Hepatocyte (in vitro differentiated cells): ENCODE data around the gene SMKR1. TPM values are rescaled to one million over a fixed set of nuclear protein-coding genes. Genes with fewer than 3 reads are reported as not detected.
"Not testable (repeated sequence)": the region's sequence is repeated elsewhere in the genome, so short reads cannot be mapped to it uniquely, and the experiment has no call there.

Experiments used
- DNase-seq: peaks from one replicate; pipeline ENCODE4 v3.0.0-alpha.2; 2016; ENCODE audit warnings: low spot score
- H2AFZ ChIP-seq: fragments of 200-600 bp; sonication (generic); 2 replicates; pipeline ENCODE4 v1.6.0; 2016; ENCODE audit warnings: antibody characterized with exemption, mild to moderate bottlenecking
- H3K27ac ChIP-seq: fragments of 200-600 bp; sonication (generic); 2 replicates; pipeline ENCODE4 v1.5.1; 2016; ENCODE audit warnings: mild to moderate bottlenecking
- H3K27me3 ChIP-seq: fragments of 200-600 bp; sonication (generic); 2 replicates; pipeline ENCODE4 v1.6.1; 2016
- H3K36me3 ChIP-seq: fragments of 200-600 bp; sonication (generic); replicated peaks from 2 replicates; pipeline ENCODE4 v1.5.1; 2016; ENCODE audit warnings: low read depth; ENCODE audit not compliant: insufficient read depth
- H3K4me1 ChIP-seq: fragments of 200-600 bp; sonication (generic); 2 replicates; pipeline ENCODE4 v1.5.1; 2016; ENCODE audit warnings: mild to moderate bottlenecking, moderate library complexity; ENCODE audit not compliant: insufficient read depth
- H3K4me2 ChIP-seq: fragments of 200-600 bp; sonication (generic); 2 replicates; pipeline ENCODE4 v1.6.0; 2016
- H3K4me3 ChIP-seq: fragments of 200-600 bp; sonication (generic); 2 replicates; pipeline ENCODE4 v1.5.1; 2016; ENCODE audit warnings: mild to moderate bottlenecking
- H3K79me2 ChIP-seq: fragments of 200-600 bp; sonication (generic); 2 replicates; pipeline ENCODE4 v1.6.0; 2017; ENCODE audit warnings: mild to moderate bottlenecking
- H3K9me2 ChIP-seq: fragments of 200-600 bp; sonication (generic); replicated peaks from 2 replicates; pipeline ENCODE4 v1.6.0; 2017; ENCODE audit warnings: mild to moderate bottlenecking; ENCODE audit not compliant: insufficient read depth
- H3K9me3 ChIP-seq: fragments of 200-600 bp; sonication (generic); 2 replicates; pipeline ENCODE4 v1.5.1; 2016; ENCODE audit warnings: low read depth, mild to moderate bottlenecking
- H4K20me1 ChIP-seq: fragments of 200-600 bp; sonication (generic); 2 replicates; pipeline ENCODE4 v1.6.0; 2016; ENCODE audit warnings: mild to moderate bottlenecking; ENCODE audit not compliant: insufficient read depth, poor library complexity, severe bottlenecking
- EZH2 ChIP-seq: fragments of 200-600 bp; sonication (generic); IDR thresholded peaks from 2 replicates; pipeline ENCODE4 v1.6.1; 2016; ENCODE audit warnings: antibody characterized with exemption, mild to moderate bottlenecking, borderline replicate concordance
- EZH2phosphoT487 ChIP-seq: fragments of 200-600 bp; sonication (generic); IDR thresholded peaks from one replicate; pipeline ENCODE4 v1.6.1; 2018; ENCODE audit warnings: antibody characterized with exemption, mild to moderate bottlenecking, low read depth, moderate library complexity; ENCODE audit not compliant: unreplicated experiment, severe bottlenecking
- WGBS: methylation state at CpG from one replicate; pipeline ENCODE4 v1.1.6; 2016; ENCODE audit warnings: low lambda C conversion rate; ENCODE audit errors: missing lambda C conversion rate; 5-methylcytosine and 5-hydroxymethylcytosine counted together
- polyA plus RNA-seq: library from polyadenylated mRNA; unstranded; fragments of >200 nt; fragmentation: Nextera tagmentation; extraction: Ambion mirVana; gene quantifications from 2 replicates; pipeline ENCODE4 v1.2.1, GENCODE V29; 2016
- total RNA-seq: library from RNA; depleted of rRNA; stranded (reverse); fragments of >200 nt; gene quantifications from 2 replicates; pipeline ENCODE4 v1.2.3, GENCODE V29; 2014
- TF ChIP-seq, protein P1 (sequence below): fragments of 200-600 bp; sonication (generic); IDR thresholded peaks from 2 replicates; pipeline ENCODE4 v1.5.1; 2016; ENCODE audit warnings: antibody characterized with exemption, mild to moderate bottlenecking; ENCODE audit not compliant: poor library complexity

The SMKR1 gene
- total and polyA plus RNA-seq, 2 experiments from 2014 or later: 0.37 TPM; not detected in 1

DNA sequence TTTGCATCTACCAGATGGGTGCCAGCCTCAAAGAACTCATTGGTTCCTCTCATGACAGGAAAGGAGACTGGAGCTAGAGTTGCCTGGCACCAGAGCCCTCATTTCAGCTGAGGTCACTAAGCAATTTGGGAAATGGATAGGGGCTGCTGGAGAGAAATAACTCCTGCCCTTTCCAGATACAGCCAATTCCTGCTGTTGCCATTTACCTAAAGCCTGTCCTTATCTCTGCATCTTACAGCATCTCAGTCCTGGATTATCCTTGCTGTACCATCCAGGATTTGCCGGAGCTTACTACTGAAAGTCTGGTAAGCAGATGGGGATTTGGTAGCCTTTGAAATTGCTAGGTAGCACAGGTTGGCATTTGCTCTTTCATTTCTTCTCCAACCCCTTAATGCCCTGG lies 31.9 kb upstream of the SMKR1 start:
- 55% methylated on average over 1 of the region's 1 CpG for WGBS
- DNase-seq: no peak
- Histone ChIP-seq H3K79me2 (no peaks in the 10 kb centered on the region), H4K20me1 (no peaks in the 10 kb centered on the region), H3K4me3 (no peak overlapping the region), H3K9me2 (no peaks in the 10 kb centered on the region), H3K27me3 (no peaks in the 10 kb centered on the region), H2AFZ (no peak overlapping the region), H3K9me3 (no peaks in the 10 kb centered on the region), H3K4me1 (no peaks in the 10 kb centered on the region), H3K27ac (no peak overlapping the region), H3K36me3 (no peaks in the 10 kb centered on the region), H3K4me2 (no peak overlapping the region)
- TF ChIP-seq, protein P1, sequence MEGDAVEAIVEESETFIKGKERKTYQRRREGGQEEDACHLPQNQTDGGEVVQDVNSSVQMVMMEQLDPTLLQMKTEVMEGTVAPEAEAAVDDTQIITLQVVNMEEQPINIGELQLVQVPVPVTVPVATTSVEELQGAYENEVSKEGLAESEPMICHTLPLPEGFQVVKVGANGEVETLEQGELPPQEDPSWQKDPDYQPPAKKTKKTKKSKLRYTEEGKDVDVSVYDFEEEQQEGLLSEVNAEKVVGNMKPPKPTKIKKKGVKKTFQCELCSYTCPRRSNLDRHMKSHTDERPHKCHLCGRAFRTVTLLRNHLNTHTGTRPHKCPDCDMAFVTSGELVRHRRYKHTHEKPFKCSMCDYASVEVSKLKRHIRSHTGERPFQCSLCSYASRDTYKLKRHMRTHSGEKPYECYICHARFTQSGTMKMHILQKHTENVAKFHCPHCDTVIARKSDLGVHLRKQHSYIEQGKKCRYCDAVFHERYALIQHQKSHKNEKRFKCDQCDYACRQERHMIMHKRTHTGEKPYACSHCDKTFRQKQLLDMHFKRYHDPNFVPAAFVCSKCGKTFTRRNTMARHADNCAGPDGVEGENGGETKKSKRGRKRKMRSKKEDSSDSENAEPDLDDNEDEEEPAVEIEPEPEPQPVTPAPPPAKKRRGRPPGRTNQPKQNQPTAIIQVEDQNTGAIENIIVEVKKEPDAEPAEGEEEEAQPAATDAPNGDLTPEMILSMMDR: no peak
- no peak for TF ChIP-seq EZH2
- no peak for TF ChIP-seq EZH2phosphoT487

DNA sequence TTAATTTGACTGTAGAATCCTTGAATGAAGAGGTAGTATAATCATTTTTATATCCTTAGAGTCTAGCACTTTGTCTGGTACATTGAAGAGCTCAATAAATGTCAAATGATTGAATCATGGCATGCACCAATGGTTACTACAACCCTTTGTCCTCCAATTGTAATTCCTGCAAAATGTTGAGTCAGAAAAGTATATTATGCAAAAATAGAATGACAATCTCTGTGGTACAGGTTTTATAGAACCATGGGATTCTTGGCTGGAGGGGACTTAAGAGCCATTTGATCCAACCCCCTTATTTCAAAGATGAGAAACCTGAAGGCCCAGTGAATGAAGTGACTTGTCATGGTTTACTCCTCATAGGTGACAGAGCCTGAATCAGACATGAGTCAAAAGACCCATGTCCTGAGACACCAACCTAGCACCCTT lies 30.9 kb upstream of the SMKR1 start:
- Histone ChIP-seq H3K79me2 (no peaks in the 10 kb centered on the region), H4K20me1 (no peaks in the 10 kb centered on the region), H3K27me3 (no peaks in the 10 kb centered on the region), H3K4me1 (no peaks in the 10 kb centered on the region), H3K9me2 (no peaks in the 10 kb centered on the region), H3K4me3 (no peak overlapping the region), H3K4me2 (no peak overlapping the region), H3K27ac (no peak overlapping the region), H3K9me3 (no peaks in the 10 kb centered on the region), H2AFZ (no peak overlapping the region), H3K36me3 (no peaks in the 10 kb centered on the region)
- TF ChIP-seq EZH2phosphoT487: no peak
- TF ChIP-seq, protein P1: no peak
- TF ChIP-seq EZH2: no peak
- DNase-seq: no peak

- H3K4me1 ChIP-seq, H3K27me3 ChIP-seq, H3K4me3 ChIP-seq, H3K9me3 ChIP-seq, H3K4me2 ChIP-seq, H3K9me2 ChIP-seq, H4K20me1 ChIP-seq, H2AFZ ChIP-seq, H3K36me3 ChIP-seq, DNase-seq, H3K27ac ChIP-seq, H3K79me2 ChIP-seq: not testable (repeated sequence)
- 95% methylated on average over 6 of the region's 27 CpGs for WGBS
Measured at GRCh38 chr7:129475931-129476330, 26.4 kb upstream of the SMKR1 start.

GRCh38 chr7:129476398-129476797 lies 25.9 kb upstream of the SMKR1 start:
- H4K20me1 ChIP-seq, H3K36me3 ChIP-seq, H3K27ac ChIP-seq, H3K27me3 ChIP-seq, H3K4me3 ChIP-seq, H3K4me1 ChIP-seq, H3K9me3 ChIP-seq, DNase-seq, H3K4me2 ChIP-seq, H2AFZ ChIP-seq, H3K79me2 ChIP-seq, H3K9me2 ChIP-seq: not testable (repeated sequence)
- WGBS: 95% methylated on average over 19 of the region's 27 CpGs

GRCh38 chr7:129479831-129480230 lies 22.5 kb upstream of the SMKR1 start:
- Histone ChIP-seq H3K9me3 (no peaks in the 10 kb centered on the region), H3K79me2 (no peaks in the 10 kb centered on the region), H4K20me1 (no peaks in the 10 kb centered on the region), H2AFZ (no peak overlapping the region), H3K4me2 (no peak overlapping the region), H3K9me2 (no peaks in the 10 kb centered on the region), H3K27ac (no peak overlapping the region), H3K4me3 (no peak overlapping the region), H3K36me3 (no peaks in the 10 kb centered on the region), H3K4me1 (no peaks in the 10 kb centered on the region), H3K27me3 (no peaks in the 10 kb centered on the region)
- TF ChIP-seq EZH2 (no peak), EZH2phosphoT487 (no peak)
- TF ChIP-seq, protein P1: no peak
- DNase-seq: no peak
- WGBS: 87% methylated on average over 1 of the region's 1 CpG
